ENCODE measurements around the gene GTPBP3. TPM values are rescaled to one million over a fixed set of nuclear protein-coding genes. Genes with fewer than 3 reads are reported as not detected.

Gene GTPBP3
- 10 to 100 TPM in 3 of 4 donors, 1 to 10 TPM in 1; 6.7 to 21.3 (median 11.1) TPM for total RNA-seq

GRCh38 chr19:17336872-17337674 is at the start of gene GTPBP3:
TSS of gene GTPBP3 (plus strand) at chr19:17337553. CDS start at chr19:17337612, 59 bp downstream.
- peak; percentile 94 to 96 for ATAC-seq
- H3K36me3 ChIP-seq, result peaks cover 0 to 16% of the 10 kb centered on the region in 2 donors
- peaks cover 22 to 24% of the 10 kb centered on the region in 2 donors for H3K4me1 ChIP-seq

DNA sequence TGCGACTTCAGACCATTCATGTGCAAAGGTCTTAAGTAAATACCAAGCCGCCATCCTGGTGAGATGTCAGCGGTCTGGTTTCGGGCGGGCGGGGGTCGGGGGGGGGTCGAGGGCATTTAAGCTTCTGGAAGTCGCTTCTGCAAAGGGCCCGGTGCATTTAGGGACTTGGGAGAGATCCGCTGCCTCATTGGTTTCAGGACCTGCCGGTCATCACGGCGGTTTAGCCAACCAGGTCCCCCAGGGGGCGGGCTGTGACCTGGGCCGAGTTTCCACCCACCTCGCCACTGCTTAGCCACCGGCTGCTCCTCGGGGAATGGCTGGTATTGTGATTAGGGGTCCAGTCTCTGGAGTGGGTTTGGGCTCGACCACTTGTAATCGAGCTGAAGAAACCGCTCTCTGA is 47.9 kb upstream of the GTPBP3 start:
- H3K27ac ChIP-seq, result peak overlapping the region in 3 of 4 donors; percentile 43 to 49 (median 47)
- intact Hi-C loops (cut with DNase I; ENCODE audit: low total_unique reads), result no loop called here
- H3K27me3 ChIP-seq, result no peaks in the 10 kb centered on the region
- TF ChIP-seq POLR2A (IDR thresholded peaks at IDR 0.05), result no peak
- TF ChIP-seq CTCF (IDR thresholded peaks at IDR 0.05 in 4 of 5, conservative IDR thresholded peaks at IDR 0.05 in 1 of 5), result no peak
- peaks cover 0 to 11% of the 10 kb centered on the region in 2 donors for H3K4me1 ChIP-seq
- in situ Hi-C loops (cut with MboI; ENCODE audit: low sequenced_read_pairs in 4 of 4), result loop anchor here in 2 of 4 donors (5.0 to 25.0 kb wide), 3 partner anchors 85 to 527 kb away; no protein-coding TSS in a partner anchor
- H3K9me3 ChIP-seq, result no peaks in the 10 kb centered on the region
- H3K36me3 ChIP-seq, result no peaks in the 10 kb centered on the region
- no peak overlapping the region for H3K4me3 ChIP-seq
- DNase-seq (peak; percentile 23 to 61), ATAC-seq (peak; percentile 49 to 60)

More at GRCh38 chr19:17336872-17337674, at the start of gene GTPBP3:
- TF ChIP-seq POLR2A (IDR thresholded peaks at IDR 0.05) (peak in 1 of 2 donors; percentile 26), CTCF (IDR thresholded peaks at IDR 0.05 in 4 of 5, conservative IDR thresholded peaks at IDR 0.05 in 1 of 5) (no peak)
- intact Hi-C loops (cut with DNase I; ENCODE audit: low total_unique reads), result loop anchor here (1.0 to 10.0 kb wide), 5 partner anchors 28 to 218 kb away; partner anchors contain the start of genes COLGALT1, DDA1, PGLS and USE1
- Histone ChIP-seq H3K4me3 (peak within 1 kb of the TSS; percentile 79 to 100 (median 90)), H3K27me3 (no peaks in the 10 kb centered on the region), H3K27ac (peak within 1 kb of the TSS; percentile 82 to 93 (median 92)), H3K9me3 (no peaks in the 10 kb centered on the region)
- in situ Hi-C loops (cut with MboI; ENCODE audit: low sequenced_read_pairs in 4 of 4), result no loop called here
- peak; percentile 94 to 97 for DNase-seq

- Histone ChIP-seq H3K4me3 (peak overlapping the region; percentile 33 to 52 (median 51)), H3K27ac (peak overlapping the region in 3 of 4 donors; percentile 32 to 50 (median 32)), H3K36me3 (no peaks in the 10 kb centered on the region), H3K27me3 (no peaks in the 10 kb centered on the region), H3K4me1 (peaks cover 0 to 11% of the 10 kb centered on the region in 2 donors), H3K9me3 (no peaks in the 10 kb centered on the region)
- peak in 3 of 5 experiments; percentile 39 to 61 (median 44) for TF ChIP-seq CTCF (IDR thresholded peaks at IDR 0.05 in 4 of 5, conservative IDR thresholded peaks at IDR 0.05 in 1 of 5)
- no peak for TF ChIP-seq POLR2A (IDR thresholded peaks at IDR 0.05)
- intact Hi-C loops (cut with DNase I; ENCODE audit: low total_unique reads), result no loop called here
- peak; percentile 64 to 74 for ATAC-seq
- in situ Hi-C loops (cut with MboI; ENCODE audit: low sequenced_read_pairs in 4 of 4), result loop anchor here in 1 of 4 donors (25.0 kb wide), 1 partner anchor 530 kb away; no protein-coding TSS in a partner anchor
- peak in 1 of 2 donors; percentile 20 for DNase-seq
Observed at GRCh38 chr19:17292301-17293074, 44.9 kb upstream of the GTPBP3 start.

DNA sequence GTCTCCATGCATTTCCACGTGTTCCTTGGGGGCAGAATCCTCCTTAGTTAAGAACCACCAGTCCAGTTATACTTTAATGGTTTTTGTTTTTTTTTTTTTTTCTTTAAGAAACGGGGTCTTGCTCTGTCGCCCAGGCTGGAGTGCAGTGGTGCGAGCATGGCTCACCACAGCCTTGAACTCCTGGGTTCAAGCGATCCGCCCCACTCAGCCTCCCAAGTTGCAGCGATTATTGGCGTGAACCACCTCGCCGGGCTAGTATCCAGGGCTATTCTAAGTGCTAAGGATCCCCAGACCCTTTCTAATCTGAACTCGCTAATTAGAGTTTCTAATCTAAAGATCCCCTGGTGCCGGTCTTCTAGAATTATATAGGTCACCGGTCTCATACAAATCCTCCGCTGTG is 43.7 kb upstream of the GTPBP3 start:
- TF ChIP-seq POLR2A (IDR thresholded peaks at IDR 0.05) (no peak), CTCF (IDR thresholded peaks at IDR 0.05 in 4 of 5, conservative IDR thresholded peaks at IDR 0.05 in 1 of 5) (no peak)
- in situ Hi-C loops (cut with MboI; ENCODE audit: low sequenced_read_pairs in 4 of 4), result loop anchor here in 1 of 4 donors (25.0 kb wide), 1 partner anchor 531 kb away; no protein-coding TSS in a partner anchor
- no peaks in the 10 kb centered on the region for H3K36me3 ChIP-seq
- ATAC-seq, result no peak
- peaks cover 0 to 11% of the 10 kb centered on the region in 2 donors for H3K4me1 ChIP-seq
- no peak overlapping the region for H3K27ac ChIP-seq
- no peak for DNase-seq
- H3K9me3 ChIP-seq, result no peaks in the 10 kb centered on the region
- no peaks in the 10 kb centered on the region for H3K27me3 ChIP-seq
- no peak overlapping the region for H3K4me3 ChIP-seq
- intact Hi-C loops (cut with DNase I; ENCODE audit: low total_unique reads), result no loop called here
